ENCODE results near the gene GAS5. TPM values are rescaled to one million over a fixed set of nuclear protein-coding genes. Genes with fewer than 3 reads are reported as not detected.

GAS5 gene
- total and polyA plus RNA-seq, 9 of the 15 experiments (the other 6 are each of a cell fraction or from before 2014, with no cell fraction given) = 565 to 1,860 (median 1,006) TPM

- H3K36me3 ChIP-seq (ENCODE audit: control insufficient read depth, insufficient read depth, low read length) = peaks cover 58% of the 10 kb centered on the region
- H2AFZ ChIP-seq (ENCODE audit: low read depth, low read length) = no peak overlapping the region
- DNase-seq (ENCODE audit: extremely low read depth in 1 of 4, low spot score in 3 of 4) (peak in 1 of 4 experiments; percentile 36), FAIRE-seq (no peak), ATAC-seq (no peak)
- peaks cover 2% of the 10 kb centered on the region for H3K9me1 ChIP-seq (ENCODE audit: control insufficient read depth, insufficient read depth, low read length)
- peak overlapping the region; percentile 95 for H3K27ac ChIP-seq (ENCODE audit: extremely low read depth, low read depth, low read length)
- WGBS (ENCODE audit: insufficient coverage, low coverage, missing lambda C conversion rate) = 0% methylated on average over 4 of the region's 4 CpGs
- intact Hi-C loops (cut with micrococcal nuclease) = loop anchor here (5.0 kb wide), 1 partner anchor 388 kb away; the partner anchor contains the start of gene PRDX6
- peaks cover 67% of the 10 kb centered on the region for H3K79me2 ChIP-seq (ENCODE audit: control insufficient read depth, insufficient read depth, low read length)
- no TSS peak for BruUV-seq (replicated peaks)
- peak overlapping the region; percentile 19 to 97; a peak in 3 of 4 replicates for H3K9ac ChIP-seq (ENCODE audit: insufficient read depth in 1 of 2, low read depth in 2 of 2, low read length in 2 of 2)
- CTCF ChIA-PET (ENCODE audit: low intra/inter-chr PET ratio) = no interaction called here
- H3K4me1 ChIP-seq (replicated peaks in 1 of 2; ENCODE audit: control insufficient read depth in 2 of 2, insufficient read depth in 2 of 2, low read length in 2 of 2) = peaks cover 8 to 24% of the 10 kb centered on the region in 2 experiments
- in situ Hi-C loops (cut with MboI) = no loop called here
- POLR2A ChIA-PET = interaction anchor here (0.7 to 9.7 kb wide), 10 partner anchors 12 to 1037 kb away, joined by 3 to 183 read pairs (median 7); partner anchors contain the start of genes CENPL and DARS2
- H4K20me1 ChIP-seq (replicated peaks; ENCODE audit: control insufficient read depth, insufficient read depth, low read length) = peaks cover 47% of the 10 kb centered on the region
- H3K4me3 ChIP-seq = peak overlapping the region; percentile 86
- H3K27me3 ChIP-seq (ENCODE audit: control insufficient read depth in 2 of 2, insufficient read depth in 2 of 2, low read length in 2 of 2) = no peaks in the 10 kb centered on the region; a peak in 1 of 5 replicates
- H3K9me3 ChIP-seq (replicated peaks; ENCODE audit: control insufficient read depth, insufficient read depth, low read depth, low read length) = no peaks in the 10 kb centered on the region
- peak overlapping the region; percentile 100 for H3K4me2 ChIP-seq (ENCODE audit: insufficient read depth, low read length)
- TF ChIP-seq MAFK (IDR thresholded peaks at IDR 0.05; ENCODE audit: low read length) = no peak
- peak; percentile 62 for TF ChIP-seq POLR2G (IDR thresholded peaks at IDR 0.05; ENCODE audit: low read depth, low read length)
- TF ChIP-seq L3MBTL2 (IDR thresholded peaks at IDR 0.05) = no peak
- TF ChIP-seq LARP7 (IDR thresholded peaks at IDR 0.05) = no peak
- TF ChIP-seq, protein P1, sequence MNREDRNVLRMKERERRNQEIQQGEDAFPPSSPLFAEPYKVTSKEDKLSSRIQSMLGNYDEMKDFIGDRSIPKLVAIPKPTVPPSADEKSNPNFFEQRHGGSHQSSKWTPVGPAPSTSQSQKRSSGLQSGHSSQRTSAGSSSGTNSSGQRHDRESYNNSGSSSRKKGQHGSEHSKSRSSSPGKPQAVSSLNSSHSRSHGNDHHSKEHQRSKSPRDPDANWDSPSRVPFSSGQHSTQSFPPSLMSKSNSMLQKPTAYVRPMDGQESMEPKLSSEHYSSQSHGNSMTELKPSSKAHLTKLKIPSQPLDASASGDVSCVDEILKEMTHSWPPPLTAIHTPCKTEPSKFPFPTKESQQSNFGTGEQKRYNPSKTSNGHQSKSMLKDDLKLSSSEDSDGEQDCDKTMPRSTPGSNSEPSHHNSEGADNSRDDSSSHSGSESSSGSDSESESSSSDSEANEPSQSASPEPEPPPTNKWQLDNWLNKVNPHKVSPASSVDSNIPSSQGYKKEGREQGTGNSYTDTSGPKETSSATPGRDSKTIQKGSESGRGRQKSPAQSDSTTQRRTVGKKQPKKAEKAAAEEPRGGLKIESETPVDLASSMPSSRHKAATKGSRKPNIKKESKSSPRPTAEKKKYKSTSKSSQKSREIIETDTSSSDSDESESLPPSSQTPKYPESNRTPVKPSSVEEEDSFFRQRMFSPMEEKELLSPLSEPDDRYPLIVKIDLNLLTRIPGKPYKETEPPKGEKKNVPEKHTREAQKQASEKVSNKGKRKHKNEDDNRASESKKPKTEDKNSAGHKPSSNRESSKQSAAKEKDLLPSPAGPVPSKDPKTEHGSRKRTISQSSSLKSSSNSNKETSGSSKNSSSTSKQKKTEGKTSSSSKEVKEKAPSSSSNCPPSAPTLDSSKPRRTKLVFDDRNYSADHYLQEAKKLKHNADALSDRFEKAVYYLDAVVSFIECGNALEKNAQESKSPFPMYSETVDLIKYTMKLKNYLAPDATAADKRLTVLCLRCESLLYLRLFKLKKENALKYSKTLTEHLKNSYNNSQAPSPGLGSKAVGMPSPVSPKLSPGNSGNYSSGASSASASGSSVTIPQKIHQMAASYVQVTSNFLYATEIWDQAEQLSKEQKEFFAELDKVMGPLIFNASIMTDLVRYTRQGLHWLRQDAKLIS (CRISPR knock-in tag; IDR thresholded peaks at IDR 0.05) = peak; percentile 80; the same call in 1 of the 2 replicates
- TF ChIP-seq KDM5B (IDR thresholded peaks at IDR 0.05; ENCODE audit: insufficient replicate concordance, low read depth, low read length) = peak; percentile 21
- 0 out of 2 replicates have a peak, but pooled peaks have one; percentile 14 for TF ChIP-seq GABPB1 (CRISPR knock-in tag; IDR thresholded peaks at IDR 0.05)
- TF ChIP-seq POLR2AphosphoS5 (IDR thresholded peaks at IDR 0.05; ENCODE audit: control insufficient read depth, insufficient read depth, low read depth, low read length) = peak; percentile 37; the same call in 1 of the 2 replicates
- TF ChIP-seq ZKSCAN1 (IDR thresholded peaks at IDR 0.05; ENCODE audit: low read depth, low read length) = no peak
- no peak for TF ChIP-seq FOXK2 (conservative IDR thresholded peaks at IDR 0.05 in 1 of 2, IDR thresholded peaks at IDR 0.05 in 1 of 2; ENCODE audit: low read depth in 2 of 2)
- TF ChIP-seq RBFOX2 (IDR thresholded peaks at IDR 0.05; ENCODE audit: low read depth, low read length) = peak; percentile 67
- peak; percentile 14; the same call in 1 of the 2 replicates for TF ChIP-seq ELF2 (CRISPR knock-in tag; IDR thresholded peaks at IDR 0.05)
- peak; percentile 10 for TF ChIP-seq RBBP5 (IDR thresholded peaks at IDR 0.05; ENCODE audit: borderline replicate concordance, insufficient read depth, low read length, poor library complexity, severe bottlenecking)
- TF ChIP-seq FOXM1 (IDR thresholded peaks at IDR 0.05; ENCODE audit: low read depth) = no peak
- no peak for TF ChIP-seq FOXM1 (CRISPR knock-in tag; IDR thresholded peaks at IDR 0.05; ENCODE audit: low read depth)
- TF ChIP-seq EP400 (IDR thresholded peaks at IDR 0.05) = no peak
Measured at GRCh38 chr1:173865468-173866164, 2.2 kb downstream of the GAS5 start.
